PC-3 (cell line): Measurements from ENCODE around the gene BPGM.

ENCODE experiments used
- EZH2 ChIP-seq: fragments of 300-600 bp; sonication (generic); IDR thresholded peaks from one replicate; pipeline ENCODE4 v1.6.1; 2017; ENCODE audit warnings: antibody characterized with exemption, mild to moderate bottlenecking, low read length; ENCODE audit not compliant: unreplicated experiment
- EZH2phosphoT487 ChIP-seq: fragments of 300-600 bp; sonication (generic); IDR thresholded peaks from 2 replicates; pipeline ENCODE4 v1.6.1; 2018; ENCODE audit warnings: mild to moderate bottlenecking, antibody characterized with exemption, low read length, borderline replicate concordance
- TF ChIP-seq, protein P1 (sequence below): fragments of 300-600 bp; sonication (generic); conservative IDR thresholded peaks from 2 replicates; pipeline ENCODE4 v1.5.1; 2017; ENCODE audit warnings: antibody characterized with exemption, low read depth, mild to moderate bottlenecking, low read length

DNA sequence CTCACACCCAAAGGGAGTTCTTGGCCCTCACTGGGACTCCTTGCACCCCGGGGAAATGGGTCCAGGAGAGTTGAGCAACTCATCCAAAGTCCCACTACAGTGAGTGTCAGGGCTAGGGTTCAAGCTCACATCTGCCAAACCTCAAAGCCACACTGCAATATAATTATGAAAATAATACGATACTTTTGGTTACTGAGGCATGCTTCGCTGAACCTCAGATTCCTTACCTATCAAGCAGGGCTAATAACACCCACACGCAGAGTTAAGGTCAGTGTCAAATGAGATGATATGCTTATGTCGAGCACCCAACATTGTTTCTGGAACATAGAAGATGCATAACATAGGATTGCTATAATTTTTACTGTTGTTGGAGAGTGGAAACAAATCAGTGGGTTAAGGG lies 58.2 kb downstream of the BPGM start:
- TF ChIP-seq, protein P1, sequence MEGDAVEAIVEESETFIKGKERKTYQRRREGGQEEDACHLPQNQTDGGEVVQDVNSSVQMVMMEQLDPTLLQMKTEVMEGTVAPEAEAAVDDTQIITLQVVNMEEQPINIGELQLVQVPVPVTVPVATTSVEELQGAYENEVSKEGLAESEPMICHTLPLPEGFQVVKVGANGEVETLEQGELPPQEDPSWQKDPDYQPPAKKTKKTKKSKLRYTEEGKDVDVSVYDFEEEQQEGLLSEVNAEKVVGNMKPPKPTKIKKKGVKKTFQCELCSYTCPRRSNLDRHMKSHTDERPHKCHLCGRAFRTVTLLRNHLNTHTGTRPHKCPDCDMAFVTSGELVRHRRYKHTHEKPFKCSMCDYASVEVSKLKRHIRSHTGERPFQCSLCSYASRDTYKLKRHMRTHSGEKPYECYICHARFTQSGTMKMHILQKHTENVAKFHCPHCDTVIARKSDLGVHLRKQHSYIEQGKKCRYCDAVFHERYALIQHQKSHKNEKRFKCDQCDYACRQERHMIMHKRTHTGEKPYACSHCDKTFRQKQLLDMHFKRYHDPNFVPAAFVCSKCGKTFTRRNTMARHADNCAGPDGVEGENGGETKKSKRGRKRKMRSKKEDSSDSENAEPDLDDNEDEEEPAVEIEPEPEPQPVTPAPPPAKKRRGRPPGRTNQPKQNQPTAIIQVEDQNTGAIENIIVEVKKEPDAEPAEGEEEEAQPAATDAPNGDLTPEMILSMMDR, result no peak
- TF ChIP-seq EZH2 (no peak), EZH2phosphoT487 (no peak)
